ENCODE data around the gene ASAP2. TPM values are rescaled to one million over a fixed set of nuclear protein-coding genes. Genes with fewer than 3 reads are reported as not detected.

The ASAP2 gene
- total RNA-seq, 2 experiments from 2014 or later: 0.16 TPM; not detected in 1

DNA sequence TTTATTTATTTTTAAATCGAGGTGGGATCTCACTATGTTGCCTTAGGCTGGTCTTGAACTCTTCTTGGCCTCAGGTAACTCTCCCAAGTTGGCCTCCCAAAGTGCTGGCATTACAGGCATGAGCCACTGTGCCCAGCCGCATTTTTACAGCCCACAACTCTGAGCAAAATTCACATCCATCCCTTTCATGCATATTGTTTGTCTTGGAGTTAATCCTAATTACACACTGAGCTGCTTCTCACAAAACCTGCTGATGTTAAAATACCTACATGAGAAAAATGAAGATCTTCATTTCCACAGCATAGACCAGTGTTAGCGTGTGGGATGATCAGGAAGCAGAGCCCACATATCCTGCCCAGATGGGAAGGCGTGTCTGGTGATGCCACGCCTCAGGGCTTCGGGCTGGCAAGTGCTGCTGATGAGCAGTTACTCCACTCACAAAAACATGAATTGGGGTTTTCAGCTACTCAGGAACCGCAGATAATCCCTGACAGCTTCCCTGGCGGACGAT lies 202.1 kb downstream of the ASAP2 start:
- intact Hi-C loops (cut with DNase I, micrococcal nuclease): no loop called here
- H3K4me1 Mint-ChIP-seq (ENCODE audit: low read depth): no peaks in the 10 kb centered on the region
- Histone ChIP-seq H3K27ac (ENCODE audit: low read depth in 1 of 2, low read length in 2 of 2) (no peak overlapping the region), H3K4me3 (ENCODE audit: low read length) (no peak overlapping the region), H3K9me3 (ENCODE audit: control insufficient read depth in 1 of 2, insufficient read depth in 1 of 2, low read length in 2 of 2) (no peaks in the 10 kb centered on the region), H3K27me3 (ENCODE audit: control insufficient read depth in 1 of 2, insufficient read depth in 2 of 2, low read length in 2 of 2) (no peaks in the 10 kb centered on the region), H3K36me3 (ENCODE audit: insufficient read depth, low read length) (peaks cover 46% of the 10 kb centered on the region), H3K4me1 (ENCODE audit: insufficient read depth, low read length) (no peaks in the 10 kb centered on the region)
- H3K27me3 Mint-ChIP-seq: no peaks in the 10 kb centered on the region
- DNase-seq (no peak), ATAC-seq (ENCODE audit: poor library complexity) (no peak)
- TF ChIP-seq, protein P1, sequence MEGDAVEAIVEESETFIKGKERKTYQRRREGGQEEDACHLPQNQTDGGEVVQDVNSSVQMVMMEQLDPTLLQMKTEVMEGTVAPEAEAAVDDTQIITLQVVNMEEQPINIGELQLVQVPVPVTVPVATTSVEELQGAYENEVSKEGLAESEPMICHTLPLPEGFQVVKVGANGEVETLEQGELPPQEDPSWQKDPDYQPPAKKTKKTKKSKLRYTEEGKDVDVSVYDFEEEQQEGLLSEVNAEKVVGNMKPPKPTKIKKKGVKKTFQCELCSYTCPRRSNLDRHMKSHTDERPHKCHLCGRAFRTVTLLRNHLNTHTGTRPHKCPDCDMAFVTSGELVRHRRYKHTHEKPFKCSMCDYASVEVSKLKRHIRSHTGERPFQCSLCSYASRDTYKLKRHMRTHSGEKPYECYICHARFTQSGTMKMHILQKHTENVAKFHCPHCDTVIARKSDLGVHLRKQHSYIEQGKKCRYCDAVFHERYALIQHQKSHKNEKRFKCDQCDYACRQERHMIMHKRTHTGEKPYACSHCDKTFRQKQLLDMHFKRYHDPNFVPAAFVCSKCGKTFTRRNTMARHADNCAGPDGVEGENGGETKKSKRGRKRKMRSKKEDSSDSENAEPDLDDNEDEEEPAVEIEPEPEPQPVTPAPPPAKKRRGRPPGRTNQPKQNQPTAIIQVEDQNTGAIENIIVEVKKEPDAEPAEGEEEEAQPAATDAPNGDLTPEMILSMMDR (IDR thresholded peaks at IDR 0.05): no peak
- CTCF ChIA-PET: no interaction called here
- POLR2A ChIA-PET: no interaction called here
- H3K9me3 Mint-ChIP-seq: no peaks in the 10 kb centered on the region
- no peak overlapping the region for H3K4me3 Mint-ChIP-seq
- H3K27ac Mint-ChIP-seq: no peak overlapping the region
- H3K36me3 Mint-ChIP-seq (ENCODE audit: low read depth): peaks cover 57% of the 10 kb centered on the region

DNA sequence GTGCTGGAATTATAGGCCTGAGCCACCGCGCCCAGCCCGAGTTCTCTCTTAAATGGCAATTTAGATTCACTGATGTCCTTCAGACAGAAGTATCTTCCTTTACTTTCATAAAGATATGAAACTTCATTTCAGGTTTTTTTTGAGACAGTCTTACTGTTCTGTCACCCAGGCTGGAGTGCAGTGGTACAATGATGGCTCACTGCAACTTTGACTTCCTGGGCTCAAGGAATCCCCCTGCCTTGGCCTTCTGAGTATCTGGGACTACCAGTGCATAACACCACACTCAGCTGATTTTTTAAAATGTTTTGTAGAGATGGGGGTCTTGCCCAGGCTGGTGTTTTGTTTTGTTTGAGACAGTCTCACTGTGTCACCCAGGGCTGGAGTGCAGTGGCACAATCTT lies 203.5 kb downstream of the ASAP2 start:
- Mint-ChIP-seq H3K4me3 (no peak overlapping the region), H3K27me3 (no peaks in the 10 kb centered on the region), H3K27ac (no peak overlapping the region), H3K36me3 (ENCODE audit: low read depth) (peaks cover 68% of the 10 kb centered on the region), H3K4me1 (ENCODE audit: low read depth) (no peaks in the 10 kb centered on the region), H3K9me3 (no peaks in the 10 kb centered on the region)
- no peak for ATAC-seq (ENCODE audit: poor library complexity)
- Histone ChIP-seq H3K27me3 (ENCODE audit: control insufficient read depth in 1 of 2, insufficient read depth in 2 of 2, low read length in 2 of 2) (no peaks in the 10 kb centered on the region), H3K36me3 (ENCODE audit: insufficient read depth, low read length) (peaks cover 46% of the 10 kb centered on the region), H3K4me1 (ENCODE audit: insufficient read depth, low read length) (no peaks in the 10 kb centered on the region), H3K27ac (ENCODE audit: low read depth in 1 of 2, low read length in 2 of 2) (no peak overlapping the region), H3K4me3 (ENCODE audit: low read length) (no peak overlapping the region), H3K9me3 (ENCODE audit: control insufficient read depth in 1 of 2, insufficient read depth in 1 of 2, low read length in 2 of 2) (no peaks in the 10 kb centered on the region)
- TF ChIP-seq, protein P1 (IDR thresholded peaks at IDR 0.05): no peak
- no peak for DNase-seq
- ChIA-PET CTCF (no interaction called here), POLR2A (no interaction called here)
- intact Hi-C loops (cut with DNase I, micrococcal nuclease): no loop called here

DNA sequence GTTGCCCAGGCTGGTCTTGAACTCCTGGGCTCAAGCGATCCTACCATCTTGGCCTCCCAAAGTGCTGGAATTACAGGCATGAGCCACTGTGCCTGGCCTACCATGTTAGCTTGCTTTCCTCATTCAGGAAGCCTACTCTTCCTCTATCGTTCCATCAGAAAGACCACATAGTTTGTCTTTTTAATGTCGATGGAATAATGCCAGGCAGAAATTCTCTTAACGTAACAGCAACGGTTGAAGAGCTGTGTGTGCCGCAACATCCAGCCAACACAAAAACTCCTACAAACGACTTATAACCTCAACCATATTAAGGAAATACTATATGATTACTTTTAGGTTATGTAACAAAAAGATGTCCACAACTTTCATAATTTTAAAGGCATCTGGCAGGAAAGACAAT lies 206.2 kb downstream of the ASAP2 start:
- peaks cover 12% of the 10 kb centered on the region for H3K4me1 Mint-ChIP-seq (ENCODE audit: low read depth)
- DNase-seq: no peak
- Histone ChIP-seq H3K36me3 (ENCODE audit: insufficient read depth, low read length) (peaks cover 51% of the 10 kb centered on the region), H3K4me1 (ENCODE audit: insufficient read depth, low read length) (peaks cover 4% of the 10 kb centered on the region), H3K9me3 (ENCODE audit: control insufficient read depth in 1 of 2, insufficient read depth in 1 of 2, low read length in 2 of 2) (no peaks in the 10 kb centered on the region), H3K4me3 (ENCODE audit: low read length) (no peak overlapping the region), H3K27me3 (ENCODE audit: control insufficient read depth in 1 of 2, insufficient read depth in 2 of 2, low read length in 2 of 2) (no peaks in the 10 kb centered on the region), H3K27ac (ENCODE audit: low read depth in 1 of 2, low read length in 2 of 2) (no peak overlapping the region)
- TF ChIP-seq, protein P1 (IDR thresholded peaks at IDR 0.05): no peak
- no peak overlapping the region for H3K27ac Mint-ChIP-seq
- H3K9me3 Mint-ChIP-seq: no peaks in the 10 kb centered on the region
- H3K27me3 Mint-ChIP-seq: no peaks in the 10 kb centered on the region
- intact Hi-C loops (cut with DNase I, micrococcal nuclease): no loop called here
- ChIA-PET CTCF (no interaction called here), POLR2A (interaction anchor here (1.1 kb wide), 1 partner anchor 10 kb away, joined by 4 read pairs; the partner anchor contains the start of gene ITGB1BP1)
- H3K4me3 Mint-ChIP-seq: no peak overlapping the region
- H3K36me3 Mint-ChIP-seq (ENCODE audit: low read depth): peaks cover 71% of the 10 kb centered on the region
- no peak for ATAC-seq (ENCODE audit: poor library complexity)
